SK-N-MC (cell line): Measurements from ENCODE around the gene KISS1.

Experiments
- EZH2 ChIP-seq: fragments of 200-600 bp; sonication (generic); IDR thresholded peaks from one replicate; pipeline ENCODE4 v1.6.1; 2017; ENCODE audit warnings: antibody characterized with exemption
- FOXP2 ChIP-seq: optimal IDR thresholded peaks from 2 replicates; pipeline ENCODE3; 2011; ENCODE audit warnings: mild to moderate bottlenecking, moderate library complexity; ENCODE audit not compliant: insufficient read depth; ENCODE audit errors: extremely low read length, control extremely low read depth
- POLR2AphosphoS5 ChIP-seq: IDR thresholded peaks from 2 replicates; pipeline ENCODE4 v1.6.1; 2012; ENCODE audit warnings: mild to moderate bottlenecking, low read depth, low read length, borderline replicate concordance

DNA sequence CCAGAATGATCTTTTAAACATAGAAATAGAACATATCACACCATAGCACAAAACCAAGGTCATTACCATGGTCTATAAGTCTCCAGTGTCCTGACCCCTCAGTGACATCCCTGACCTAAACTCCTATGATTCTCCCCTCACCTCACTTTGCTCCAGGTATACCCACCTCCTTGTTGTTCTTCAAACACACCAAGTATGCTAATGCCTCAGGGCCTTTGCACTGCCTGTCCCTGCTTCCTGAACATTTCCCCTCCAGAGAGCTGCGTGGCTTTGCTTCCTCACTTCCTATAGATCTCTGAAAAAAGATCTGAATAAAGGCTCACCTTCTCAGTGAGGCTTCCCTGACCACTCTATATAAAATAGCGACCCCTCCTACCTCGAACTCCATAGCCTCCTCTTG is 16.4 kb upstream of the KISS1 start:
- TF ChIP-seq POLR2AphosphoS5 (no peak), EZH2 (no peak), FOXP2 (no peak)
